ENCODE measurements around the gene EIF4E2.

EIF4E2 gene

GRCh38 chr2:232593982-232594381 lies 43.5 kb downstream of the EIF4E2 start:
- no peak for DNase-seq (ENCODE audit: low read depth in 2 of 3, low spot score in 2 of 3)

GRCh38 chr2:232597362-232598079 lies 47.0 kb downstream of the EIF4E2 start:
- no peak for DNase-seq (ENCODE audit: low read depth in 2 of 3, low spot score in 2 of 3)

- DNase-seq (ENCODE audit: low read depth in 2 of 3, low spot score in 2 of 3): no peak
These were observed 47.8 kb downstream of the EIF4E2 start for GRCh38 chr2:232598293-232598692.

- no peak for DNase-seq (ENCODE audit: low read depth in 2 of 3, low spot score in 2 of 3)
These were observed 49.7 kb downstream of the EIF4E2 start for GRCh38 chr2:232600053-232600773.

- no peak for DNase-seq (ENCODE audit: low read depth in 2 of 3, low spot score in 2 of 3)
These were observed 52.8 kb downstream of the EIF4E2 start for GRCh38 chr2:232603283-232603682.

GRCh38 chr2:232604535-232604934 lies 54.0 kb downstream of the EIF4E2 start:
- DNase-seq (ENCODE audit: low read depth in 2 of 3, low spot score in 2 of 3): no peak

GRCh38 chr2:232607011-232607410 lies 56.5 kb downstream of the EIF4E2 start:
- DNase-seq (ENCODE audit: low read depth in 2 of 3, low spot score in 2 of 3): no peak

- DNase-seq (ENCODE audit: low read depth in 2 of 3, low spot score in 2 of 3): no peak
These were observed 59.1 kb downstream of the EIF4E2 start for GRCh38 chr2:232609607-232610006.

- DNase-seq (ENCODE audit: low read depth in 2 of 3, low spot score in 2 of 3): no peak
These were observed 59.6 kb downstream of the EIF4E2 start for GRCh38 chr2:232610081-232610480.

GRCh38 chr2:232611061-232611460 lies 60.6 kb downstream of the EIF4E2 start:
- DNase-seq (ENCODE audit: low read depth in 2 of 3, low spot score in 2 of 3): no peak

GRCh38 chr2:232611559-232612218 lies 61.2 kb downstream of the EIF4E2 start:
- DNase-seq (ENCODE audit: low read depth in 2 of 3, low spot score in 2 of 3): peak; percentile 23 to 65 (median 49)

GRCh38 chr2:232613538-232614134 lies 63.1 kb downstream of the EIF4E2 start:
- DNase-seq (ENCODE audit: low read depth in 2 of 3, low spot score in 2 of 3): no peak

GRCh38 chr2:232615339-232615738 lies 64.8 kb downstream of the EIF4E2 start:
- no peak for DNase-seq (ENCODE audit: low read depth in 2 of 3, low spot score in 2 of 3)

Data from activated CD8-positive, alpha-beta memory T cell treated with anti-CD3 and anti-CD28 coated beads for 48 hours (primary cell).